Colonic mucosa (tissue), 4 donors: ENCODE data around the gene SLX9. TPM values are rescaled to one million over a fixed set of nuclear protein-coding genes. Genes with fewer than 3 reads are reported as not detected.

Experiments used
- DNase-seq: peaks from one replicate; pipeline ENCODE4 v3.0.0-alpha.2; 2020
- H3K27ac ChIP-seq: fragments of 200-600 bp; one replicate; pipeline ENCODE4 v1.8.0; 2021
- H3K27me3 ChIP-seq: fragments of 200-600 bp; one replicate; pipeline ENCODE4 v1.8.0; 2021
- H3K36me3 ChIP-seq: fragments of 200-600 bp; one replicate; pipeline ENCODE4 v1.8.0; 2021
- H3K4me1 ChIP-seq: fragments of 200-600 bp; one replicate; pipeline ENCODE4 v1.8.0; 2021; ENCODE audit warnings: mild to moderate bottlenecking
- H3K4me3 ChIP-seq: fragments of 200-600 bp; one replicate; pipeline ENCODE4 v1.8.0; 2021
- H3K9ac ChIP-seq, 2 donors: one replicate each; pipeline ENCODE4 v1.7.0; 2013; ENCODE audit warnings: control low read depth in 2 of 2, low read depth in 2 of 2, low read length in 2 of 2
- H3K9me3 ChIP-seq: fragments of 200-600 bp; one replicate; pipeline ENCODE4 v1.8.0; 2021
- intact Hi-C: fragments of 100-400 bp; cut with DNase I; formaldehyde crosslinking; loops from one replicate; pipeline ENCODE4 v1.14.1; 2022
- total RNA-seq, 2 donors: library from RNA; stranded (reverse); fragmentation: NEBNext Ultra II Directional in 1 of 2; extraction: Animal tissue kit (Norgen Biotek cat#: 25700) in 1 of 2; gene quantifications; one replicate each; pipeline ENCODE4 v1.2.1, GENCODE V29; 2021
- TF ChIP-seq, protein P1 (sequence below): fragments of 200-600 bp; IDR thresholded peaks from one replicate; pipeline ENCODE4 v1.8.0; 2022; ENCODE audit warnings: antibody characterized with exemption, mild to moderate bottlenecking
- donor health status: healthy.
- donor health status: DM: no; HTN: no; CAD: no.
- donor health status: DM: no; HTN: no; CAD: no.

The SLX9 gene
- total RNA-seq, 2 donors from 2014 or later, result 30.6 to 50.1 TPM

- intact Hi-C loops, result no loop called here
- no peaks in the 10 kb centered on the region for H3K36me3 ChIP-seq
- no peaks in the 10 kb centered on the region for H3K27me3 ChIP-seq
- H3K27ac ChIP-seq, result no peak overlapping the region
- H3K4me3 ChIP-seq, result no peak overlapping the region
- H3K9ac ChIP-seq, result no peak overlapping the region
- no peak for DNase-seq
- TF ChIP-seq, protein P1, sequence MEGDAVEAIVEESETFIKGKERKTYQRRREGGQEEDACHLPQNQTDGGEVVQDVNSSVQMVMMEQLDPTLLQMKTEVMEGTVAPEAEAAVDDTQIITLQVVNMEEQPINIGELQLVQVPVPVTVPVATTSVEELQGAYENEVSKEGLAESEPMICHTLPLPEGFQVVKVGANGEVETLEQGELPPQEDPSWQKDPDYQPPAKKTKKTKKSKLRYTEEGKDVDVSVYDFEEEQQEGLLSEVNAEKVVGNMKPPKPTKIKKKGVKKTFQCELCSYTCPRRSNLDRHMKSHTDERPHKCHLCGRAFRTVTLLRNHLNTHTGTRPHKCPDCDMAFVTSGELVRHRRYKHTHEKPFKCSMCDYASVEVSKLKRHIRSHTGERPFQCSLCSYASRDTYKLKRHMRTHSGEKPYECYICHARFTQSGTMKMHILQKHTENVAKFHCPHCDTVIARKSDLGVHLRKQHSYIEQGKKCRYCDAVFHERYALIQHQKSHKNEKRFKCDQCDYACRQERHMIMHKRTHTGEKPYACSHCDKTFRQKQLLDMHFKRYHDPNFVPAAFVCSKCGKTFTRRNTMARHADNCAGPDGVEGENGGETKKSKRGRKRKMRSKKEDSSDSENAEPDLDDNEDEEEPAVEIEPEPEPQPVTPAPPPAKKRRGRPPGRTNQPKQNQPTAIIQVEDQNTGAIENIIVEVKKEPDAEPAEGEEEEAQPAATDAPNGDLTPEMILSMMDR, result no peak
- H3K4me1 ChIP-seq, result no peaks in the 10 kb centered on the region
- no peaks in the 10 kb centered on the region for H3K9me3 ChIP-seq
Observed at GRCh38 chr21:44970766-44971671, 31.2 kb downstream of the SLX9 start.

DNA sequence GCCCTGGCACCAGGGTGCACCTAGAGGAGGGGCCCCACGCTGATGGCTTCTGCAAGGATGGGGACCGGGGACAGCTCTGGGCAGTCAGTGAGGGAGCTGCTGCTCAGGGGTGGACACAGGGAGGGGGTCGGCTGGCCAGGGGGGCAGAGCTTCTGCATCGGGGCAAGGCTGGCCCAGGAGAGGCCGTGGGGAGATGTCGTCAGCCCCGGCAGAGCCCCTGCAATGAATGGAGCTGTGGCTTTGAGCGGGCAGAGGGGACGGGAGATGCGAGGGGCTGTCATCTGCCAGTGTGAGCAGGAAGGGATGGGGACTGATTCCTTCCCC lies 31.8 kb downstream of the SLX9 start:
- H3K27ac ChIP-seq, result no peak overlapping the region

DNA sequence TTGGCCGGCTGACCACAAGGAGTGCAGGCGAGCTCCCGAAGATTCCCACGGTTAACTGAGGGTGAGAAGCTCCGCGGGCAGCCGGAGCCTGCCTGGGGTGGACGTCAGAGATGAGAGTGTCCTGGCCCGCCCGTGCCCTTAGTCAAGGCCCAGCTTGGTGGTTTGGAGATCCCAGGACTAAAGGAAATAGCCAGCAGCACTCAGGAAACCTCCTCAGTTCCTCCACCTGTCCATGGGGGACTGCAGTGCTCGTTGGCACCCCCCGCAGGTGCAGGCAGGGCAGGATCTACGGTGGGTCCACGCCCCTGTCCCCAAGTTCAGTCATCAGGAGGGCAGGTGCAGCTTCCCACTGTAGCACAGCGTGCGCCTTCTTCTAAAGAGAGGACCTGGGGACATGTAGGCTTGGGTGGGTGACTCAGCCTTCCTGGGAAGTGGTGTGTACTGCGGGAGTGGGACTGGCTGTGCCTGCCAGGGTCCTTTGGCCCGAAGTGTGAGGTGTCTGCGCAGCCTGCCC lies 32.5 kb downstream of the SLX9 start:
- Histone ChIP-seq H3K36me3 (no peaks in the 10 kb centered on the region), H3K4me3 (no peak overlapping the region)
- no peak for DNase-seq

More for the DNA sequence above, 31.8 kb downstream of the SLX9 start:
- TF ChIP-seq, protein P1, result no peak
- no peak for DNase-seq
- no peaks in the 10 kb centered on the region for H3K9me3 ChIP-seq
- no peak overlapping the region for H3K9ac ChIP-seq
- no peaks in the 10 kb centered on the region for H3K27me3 ChIP-seq
- intact Hi-C loops, result no loop called here
- H3K36me3 ChIP-seq, result no peaks in the 10 kb centered on the region
- no peak overlapping the region for H3K4me3 ChIP-seq
- H3K4me1 ChIP-seq, result no peaks in the 10 kb centered on the region

GRCh38 chr21:44972821-44973220 lies 33.0 kb downstream of the SLX9 start:
- intact Hi-C loops, result no loop called here
- Histone ChIP-seq H3K27ac (no peak overlapping the region), H3K9ac (no peak overlapping the region), H3K4me1 (no peaks in the 10 kb centered on the region), H3K9me3 (no peaks in the 10 kb centered on the region), H3K4me3 (no peak overlapping the region), H3K36me3 (no peaks in the 10 kb centered on the region), H3K27me3 (no peaks in the 10 kb centered on the region)
- TF ChIP-seq, protein P1, result no peak
- no peak for DNase-seq

More for the DNA sequence above, 32.5 kb downstream of the SLX9 start:
- TF ChIP-seq, protein P1, result no peak
- H3K9me3 ChIP-seq, result no peaks in the 10 kb centered on the region
- intact Hi-C loops, result no loop called here
- H3K4me1 ChIP-seq, result no peaks in the 10 kb centered on the region
- no peaks in the 10 kb centered on the region for H3K27me3 ChIP-seq
- H3K27ac ChIP-seq, result no peak overlapping the region
- no peak overlapping the region for H3K9ac ChIP-seq

DNA sequence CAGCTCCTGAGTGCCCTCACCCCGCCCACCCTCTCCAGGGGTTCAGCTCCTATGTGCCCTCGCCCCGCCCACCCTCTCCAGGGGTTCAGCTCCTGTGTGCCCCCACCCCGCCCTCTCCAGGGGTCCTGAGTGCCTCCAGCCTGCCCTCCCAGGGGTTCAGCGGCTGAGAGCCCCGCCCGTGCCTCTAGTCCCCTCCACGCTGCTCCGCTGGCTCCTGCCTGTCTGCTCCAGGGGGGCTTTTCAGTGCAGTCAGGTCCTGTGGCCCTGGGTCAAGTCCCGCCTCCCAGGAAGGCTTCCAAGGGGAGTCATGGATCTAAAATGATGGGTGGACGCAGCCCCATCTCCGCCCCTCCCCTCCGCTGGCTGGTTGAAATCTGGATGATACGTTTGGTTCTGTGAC lies 33.8 kb downstream of the SLX9 start:
- intact Hi-C loops, result no loop called here
- Histone ChIP-seq H3K27ac (no peak overlapping the region), H3K9ac (no peak overlapping the region), H3K9me3 (no peaks in the 10 kb centered on the region), H3K36me3 (no peaks in the 10 kb centered on the region), H3K4me3 (no peak overlapping the region), H3K27me3 (no peaks in the 10 kb centered on the region), H3K4me1 (no peaks in the 10 kb centered on the region)
- no peak for DNase-seq
- TF ChIP-seq, protein P1, result no peak
